HUES48 (cell line): ENCODE results near the gene DAGLA.

Experiments
- H3K27ac ChIP-seq: one replicate; pipeline ENCODE4 v1.7.0; 2013; ENCODE audit warnings: low read depth, low read length, inconsistent platforms
- H3K27me3 ChIP-seq: 2 replicates; pipeline ENCODE4 v1.6.1; 2013; ENCODE audit warnings: mild to moderate bottlenecking, low read length; ENCODE audit not compliant: control insufficient read depth, insufficient read depth
- H3K36me3 ChIP-seq: 2 replicates; pipeline ENCODE4 v1.6.1; 2013; ENCODE audit warnings: low read length; ENCODE audit not compliant: control insufficient read depth, insufficient read depth
- H3K4me1 ChIP-seq: 2 replicates; pipeline ENCODE4 v1.6.1; 2013; ENCODE audit warnings: mild to moderate bottlenecking, low read length; ENCODE audit not compliant: control insufficient read depth, insufficient read depth
- H3K4me3 ChIP-seq: 2 replicates; pipeline ENCODE4 v1.5.1; 2013; ENCODE audit warnings: mild to moderate bottlenecking, low read depth, low read length
- H3K9ac ChIP-seq: 2 replicates; pipeline ENCODE4 v1.6.1; 2013; ENCODE audit warnings: mild to moderate bottlenecking, low read depth, low read length, moderate library complexity
- H3K9me3 ChIP-seq: 2 replicates; pipeline ENCODE4 v1.6.1; 2013; ENCODE audit warnings: low read length; ENCODE audit not compliant: control insufficient read depth, insufficient read depth

The DAGLA gene

GRCh38 chr11:61739966-61740365 lies 59.8 kb downstream of the DAGLA start:
- H3K4me3 ChIP-seq: no peak overlapping the region
- no peak overlapping the region for H3K9ac ChIP-seq
- H3K4me1 ChIP-seq: 0 out of 2 replicates have a peak, but pooled peaks cover 3% of the 10 kb centered on the region
- H3K36me3 ChIP-seq: peaks cover 39% of the 10 kb centered on the region
- no peak overlapping the region for H3K27ac ChIP-seq
- no peaks in the 10 kb centered on the region for H3K27me3 ChIP-seq
- no peaks in the 10 kb centered on the region for H3K9me3 ChIP-seq

GRCh38 chr11:61742391-61742790 lies 62.2 kb downstream of the DAGLA start:
- peaks cover 26% of the 10 kb centered on the region for H3K36me3 ChIP-seq
- no peak overlapping the region for H3K9ac ChIP-seq
- no peak overlapping the region for H3K27ac ChIP-seq

GRCh38 chr11:61743486-61744095 lies 63.4 kb downstream of the DAGLA start:
- peaks cover 19% of the 10 kb centered on the region for H3K36me3 ChIP-seq
- no peaks in the 10 kb centered on the region for H3K27me3 ChIP-seq
- no peaks in the 10 kb centered on the region for H3K9me3 ChIP-seq
- H3K27ac ChIP-seq: no peak overlapping the region
- no peak overlapping the region for H3K9ac ChIP-seq
- no peak overlapping the region for H3K4me3 ChIP-seq
- H3K4me1 ChIP-seq: peaks cover 8% of the 10 kb centered on the region; the same call in 1 of the 2 replicates

More at GRCh38 chr11:61742391-61742790, 62.2 kb downstream of the DAGLA start:
- Histone ChIP-seq H3K27me3 (no peaks in the 10 kb centered on the region), H3K4me3 (no peak overlapping the region), H3K9me3 (no peaks in the 10 kb centered on the region), H3K4me1 (peaks cover 4% of the 10 kb centered on the region; the same call in 1 of the 2 replicates)

GRCh38 chr11:61744181-61744580 lies 64.0 kb downstream of the DAGLA start:
- Histone ChIP-seq H3K4me3 (no peak overlapping the region), H3K4me1 (peaks cover 10% of the 10 kb centered on the region), H3K27me3 (no peaks in the 10 kb centered on the region), H3K36me3 (peaks cover 19% of the 10 kb centered on the region), H3K27ac (no peak overlapping the region), H3K9me3 (no peaks in the 10 kb centered on the region), H3K9ac (no peak overlapping the region)

- Histone ChIP-seq H3K4me3 (no peak overlapping the region), H3K4me1 (peaks cover 14% of the 10 kb centered on the region), H3K36me3 (peaks cover 19% of the 10 kb centered on the region), H3K27me3 (no peaks in the 10 kb centered on the region), H3K9me3 (no peaks in the 10 kb centered on the region), H3K27ac (no peak overlapping the region), H3K9ac (no peak overlapping the region)
Observed at GRCh38 chr11:61744609-61745156, 64.5 kb downstream of the DAGLA start.

- H3K27me3 ChIP-seq: no peaks in the 10 kb centered on the region
- no peaks in the 10 kb centered on the region for H3K9me3 ChIP-seq
- peaks cover 15% of the 10 kb centered on the region for H3K36me3 ChIP-seq
- no peak overlapping the region for H3K4me3 ChIP-seq
- H3K27ac ChIP-seq: no peak overlapping the region
- H3K9ac ChIP-seq: no peak overlapping the region
- H3K4me1 ChIP-seq: peaks cover 18% of the 10 kb centered on the region
Observed at GRCh38 chr11:61745781-61746441, 65.7 kb downstream of the DAGLA start.

GRCh38 chr11:61746442-61747191 lies 66.4 kb downstream of the DAGLA start:
- H3K9me3 ChIP-seq: no peaks in the 10 kb centered on the region
- no peak overlapping the region for H3K4me3 ChIP-seq
- no peak overlapping the region for H3K27ac ChIP-seq

GRCh38 chr11:61747192-61747966 lies 67.2 kb downstream of the DAGLA start:
- H3K27ac ChIP-seq: no peak overlapping the region
- no peaks in the 10 kb centered on the region for H3K9me3 ChIP-seq
- H3K4me1 ChIP-seq: peaks cover 18% of the 10 kb centered on the region
- H3K9ac ChIP-seq: no peak overlapping the region
- peaks cover 11% of the 10 kb centered on the region for H3K27me3 ChIP-seq
- H3K36me3 ChIP-seq: peaks cover 4% of the 10 kb centered on the region
- no peak overlapping the region for H3K4me3 ChIP-seq

More at GRCh38 chr11:61746442-61747191, 66.4 kb downstream of the DAGLA start:
- Histone ChIP-seq H3K27me3 (peaks cover 5% of the 10 kb centered on the region), H3K4me1 (peaks cover 18% of the 10 kb centered on the region), H3K36me3 (peaks cover 10% of the 10 kb centered on the region), H3K9ac (no peak overlapping the region)

GRCh38 chr11:61747967-61748285 lies 67.7 kb downstream of the DAGLA start:
- peaks cover 15% of the 10 kb centered on the region for H3K27me3 ChIP-seq
- no peak overlapping the region for H3K9ac ChIP-seq
- no peak overlapping the region for H3K4me3 ChIP-seq
- peaks cover 18% of the 10 kb centered on the region for H3K4me1 ChIP-seq
- H3K36me3 ChIP-seq: peaks cover 4% of the 10 kb centered on the region
- no peaks in the 10 kb centered on the region for H3K9me3 ChIP-seq
- no peak overlapping the region for H3K27ac ChIP-seq

- no peak overlapping the region for H3K9ac ChIP-seq
- H3K4me3 ChIP-seq: no peak overlapping the region
- peak overlapping the region; percentile 53 for H3K27ac ChIP-seq
- peaks cover 18% of the 10 kb centered on the region for H3K4me1 ChIP-seq
- H3K9me3 ChIP-seq: no peaks in the 10 kb centered on the region
- peaks cover 28% of the 10 kb centered on the region for H3K27me3 ChIP-seq
- H3K36me3 ChIP-seq: no peaks in the 10 kb centered on the region
Observed at GRCh38 chr11:61749591-61750217, 69.5 kb downstream of the DAGLA start.
